ENCODE data around the gene VDAC1.
"Not testable (repeated sequence)": the region's sequence is repeated elsewhere in the genome, so short reads cannot be mapped to it uniquely, and the experiment has no call there.

VDAC1 gene, protein sequence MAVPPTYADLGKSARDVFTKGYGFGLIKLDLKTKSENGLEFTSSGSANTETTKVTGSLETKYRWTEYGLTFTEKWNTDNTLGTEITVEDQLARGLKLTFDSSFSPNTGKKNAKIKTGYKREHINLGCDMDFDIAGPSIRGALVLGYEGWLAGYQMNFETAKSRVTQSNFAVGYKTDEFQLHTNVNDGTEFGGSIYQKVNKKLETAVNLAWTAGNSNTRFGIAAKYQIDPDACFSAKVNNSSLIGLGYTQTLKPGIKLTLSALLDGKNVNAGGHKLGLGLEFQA

DNA sequence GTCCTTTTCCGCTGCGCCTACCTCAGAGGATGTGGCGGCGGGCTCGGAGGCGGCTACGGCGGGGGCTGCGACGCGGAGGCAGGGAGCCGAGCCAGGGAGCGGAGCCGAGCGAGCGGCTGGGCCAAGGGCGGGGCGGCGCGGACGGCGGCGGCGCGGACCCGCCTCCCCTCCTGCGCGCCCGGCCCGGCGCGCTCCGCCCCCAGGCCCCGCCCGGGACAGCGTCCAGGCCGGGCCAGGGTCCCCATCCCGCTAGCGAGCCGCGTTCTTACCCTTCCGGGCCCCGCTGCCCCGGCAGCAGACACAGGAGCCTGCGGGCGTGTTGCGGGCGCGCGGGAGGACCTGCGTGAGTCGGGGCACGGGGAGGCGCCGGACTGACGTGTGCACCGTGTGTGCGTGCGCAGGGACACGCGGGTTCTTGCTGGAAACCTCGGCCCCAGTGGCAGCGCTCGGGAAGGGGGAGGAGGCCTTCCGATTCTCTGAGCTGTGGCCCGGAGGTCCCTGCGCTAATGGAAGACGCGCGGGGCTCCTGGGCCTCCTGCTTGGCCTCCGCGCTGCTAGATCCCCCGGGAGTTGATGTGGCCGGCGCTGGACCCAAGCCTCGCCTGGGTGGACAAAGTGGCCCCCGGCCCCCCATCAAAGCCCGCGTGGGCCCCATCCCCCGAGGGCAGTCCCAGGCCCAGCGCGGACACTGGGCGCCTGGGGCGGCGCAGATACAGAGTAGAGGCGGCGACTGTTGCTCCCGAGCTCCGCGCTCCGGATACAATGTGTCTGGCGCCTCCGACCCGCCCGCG, at the start of gene VDAC1:
TSS of gene VDAC1 (minus strand) at position 350 of the 791 bp plus-strand sequence. CDS start 11,963 bp downstream, outside the sequence.
- DNase-seq = peak; percentile 81 to 88 (median 84)

DNA sequence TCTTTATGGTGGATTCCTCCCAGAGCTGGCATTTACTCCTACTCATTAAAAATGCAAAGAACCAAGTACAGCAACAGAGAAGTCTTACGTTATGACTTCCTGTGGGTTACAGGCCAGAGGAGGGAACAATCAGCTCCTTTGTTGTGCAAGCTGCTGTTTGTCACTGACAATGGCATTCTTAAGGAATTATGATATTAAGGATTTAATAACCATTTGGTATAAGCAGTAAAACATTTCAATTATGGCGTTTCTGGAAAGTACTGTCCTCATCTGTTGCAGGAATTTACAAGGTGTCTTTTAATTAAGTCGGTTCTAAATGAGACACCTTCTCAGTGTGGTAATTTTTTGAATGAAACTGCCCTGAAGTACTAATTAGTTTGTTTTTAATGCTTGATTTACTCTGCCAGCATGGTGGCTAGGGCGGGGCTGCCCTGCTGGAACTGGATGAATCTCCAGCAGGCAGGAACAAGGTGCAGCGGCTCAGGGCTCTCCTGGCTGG, 49.1 kb upstream of the VDAC1 start:
- peak in 3 of 6 experiments; percentile 18 to 53 (median 31) for DNase-seq

DNA sequence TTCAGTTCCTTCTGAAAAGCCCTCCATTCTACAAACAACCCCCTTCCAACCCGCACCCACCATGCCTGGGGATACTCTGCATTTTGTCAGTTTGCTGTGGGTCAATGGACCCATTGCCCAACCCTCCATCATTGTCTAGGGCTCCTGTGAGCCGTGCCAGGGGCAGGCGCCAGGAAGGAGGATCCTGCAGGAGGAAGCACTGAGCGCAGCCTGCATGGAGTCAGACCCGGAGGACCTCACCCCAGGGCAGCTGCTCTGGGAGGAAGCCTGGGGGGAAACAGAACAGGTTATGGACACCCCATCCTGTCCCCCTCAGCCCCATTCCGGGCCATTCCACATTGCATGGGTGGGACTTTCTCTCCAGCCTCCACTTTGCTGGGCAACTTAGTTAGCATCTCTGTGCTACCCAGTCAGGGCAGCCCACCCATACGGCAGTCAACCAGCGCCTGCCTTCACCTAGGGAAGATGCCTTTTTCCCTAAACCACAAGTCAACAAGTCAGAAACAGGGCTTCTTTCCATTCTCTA, 48.6 kb upstream of the VDAC1 start:
- DNase-seq = no peak

DNA sequence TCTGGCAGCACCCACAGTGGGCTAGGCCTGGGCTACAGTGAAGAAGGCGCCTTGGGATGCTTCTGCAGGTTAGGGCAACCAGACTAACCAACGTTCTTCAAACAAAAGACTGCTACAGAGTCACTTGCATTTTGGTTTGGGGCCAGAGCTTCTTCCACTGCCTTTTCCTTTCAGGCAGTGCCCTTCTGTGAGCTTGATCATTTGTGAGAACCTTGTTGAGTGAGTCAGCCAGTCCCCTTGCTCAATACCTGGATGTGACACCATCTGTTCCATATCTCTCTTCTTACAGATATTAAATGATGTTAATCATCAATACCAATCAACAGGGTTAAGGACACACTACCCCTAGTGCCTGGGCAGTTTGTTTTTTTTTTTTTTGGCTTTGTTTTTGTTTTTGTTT, 46.5 kb upstream of the VDAC1 start:
- no peak for DNase-seq

DNA sequence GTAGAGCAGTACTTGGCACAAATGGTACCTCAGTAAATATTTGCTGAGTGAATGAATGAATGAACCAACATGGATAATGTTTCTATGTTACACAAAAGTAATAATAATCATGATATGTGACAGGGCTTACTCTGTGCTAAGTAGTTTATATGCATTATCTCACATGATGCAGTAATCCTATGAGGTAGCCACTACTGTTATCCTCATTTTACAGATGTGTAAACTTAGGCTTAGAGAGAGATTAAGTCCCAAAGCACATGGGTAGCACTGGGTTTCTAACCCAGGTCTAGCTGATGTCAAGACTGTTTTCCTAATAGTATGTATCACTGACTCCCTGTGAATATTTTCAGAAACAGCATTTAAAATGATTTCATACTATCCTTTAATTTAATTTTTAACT, 44.1 kb upstream of the VDAC1 start:
- DNase-seq = no peak

DNA sequence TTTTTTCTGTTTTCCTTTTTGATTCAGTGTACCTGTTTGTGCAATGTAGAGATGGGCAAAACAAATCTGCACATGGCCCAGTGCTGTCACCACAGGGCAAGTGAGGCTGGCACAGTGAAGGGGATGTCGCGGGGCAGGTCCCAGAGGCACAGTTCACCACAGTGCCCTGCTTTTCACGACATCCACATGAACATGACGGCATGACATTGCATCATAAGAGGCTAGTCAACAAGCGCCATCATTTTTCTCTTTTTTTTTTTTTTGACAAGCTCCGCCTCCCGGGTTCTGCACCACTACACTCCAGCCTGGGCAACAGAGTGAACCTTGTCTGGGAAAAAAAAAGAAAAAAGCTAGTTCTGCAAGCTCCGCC, 42.9 kb upstream of the VDAC1 start:
- DNase-seq = no peak

DNA sequence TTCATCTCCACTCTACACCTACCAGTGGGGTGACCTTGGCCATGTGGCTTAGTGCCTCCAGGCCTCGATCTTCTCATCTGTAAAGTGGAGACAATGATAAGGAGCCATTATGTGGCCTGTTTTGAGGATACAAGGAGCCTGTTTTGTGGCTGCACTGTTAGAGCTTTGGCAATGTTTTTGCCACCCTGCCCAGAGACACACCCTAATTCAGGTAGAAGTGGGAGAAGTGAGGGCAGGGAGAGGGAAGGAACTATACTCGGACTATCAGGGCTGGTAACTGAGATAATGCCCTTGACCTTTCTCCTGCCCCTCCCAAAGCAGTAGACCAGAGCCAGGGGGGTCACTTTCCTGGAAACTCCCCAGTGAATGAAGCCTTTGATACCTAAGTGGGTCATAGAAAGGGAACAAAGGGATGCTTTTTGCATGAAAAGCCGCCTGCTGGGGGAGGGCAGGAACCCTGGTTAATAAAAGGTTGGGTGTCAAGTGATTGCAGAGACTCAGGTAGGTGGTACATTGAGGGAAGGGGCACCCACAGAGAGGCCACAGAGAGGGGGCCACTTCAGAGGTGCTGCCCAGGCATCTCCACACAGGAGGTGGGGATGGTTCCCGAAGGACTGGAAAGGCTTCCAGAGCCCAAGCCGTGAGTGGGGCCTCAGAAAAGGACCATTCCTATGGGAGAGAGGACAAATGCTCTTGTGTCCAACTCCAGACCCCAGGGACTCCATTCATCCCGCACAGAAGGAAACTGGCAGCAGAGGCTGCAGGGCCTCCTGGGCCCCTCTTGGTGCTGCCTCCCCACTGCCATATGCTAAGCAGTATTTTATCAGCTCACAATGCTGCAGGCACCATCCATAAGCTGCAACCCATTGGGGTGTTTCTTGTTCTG, 42.3 kb upstream of the VDAC1 start:
- DNase-seq = no peak

DNA sequence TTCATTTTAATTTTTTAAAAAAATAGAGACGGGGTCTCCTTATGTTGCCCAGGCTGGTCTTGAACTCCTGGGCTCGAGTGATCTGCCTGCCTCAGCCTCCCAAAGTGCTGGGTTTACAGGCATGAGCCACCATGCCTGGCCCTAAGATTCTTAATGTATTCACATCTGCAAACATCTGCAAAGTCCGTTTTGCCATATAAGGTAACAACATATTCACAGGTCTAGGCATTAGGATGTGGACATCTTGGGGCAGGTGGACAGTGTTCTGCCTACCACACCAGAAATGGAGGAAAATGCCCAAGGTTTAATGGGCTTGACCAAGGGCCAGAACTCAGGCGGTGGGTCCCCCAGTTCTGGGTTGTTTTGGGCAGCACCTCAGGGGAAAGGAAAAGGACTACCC, 41.6 kb upstream of the VDAC1 start:
- DNase-seq = no peak

DNA sequence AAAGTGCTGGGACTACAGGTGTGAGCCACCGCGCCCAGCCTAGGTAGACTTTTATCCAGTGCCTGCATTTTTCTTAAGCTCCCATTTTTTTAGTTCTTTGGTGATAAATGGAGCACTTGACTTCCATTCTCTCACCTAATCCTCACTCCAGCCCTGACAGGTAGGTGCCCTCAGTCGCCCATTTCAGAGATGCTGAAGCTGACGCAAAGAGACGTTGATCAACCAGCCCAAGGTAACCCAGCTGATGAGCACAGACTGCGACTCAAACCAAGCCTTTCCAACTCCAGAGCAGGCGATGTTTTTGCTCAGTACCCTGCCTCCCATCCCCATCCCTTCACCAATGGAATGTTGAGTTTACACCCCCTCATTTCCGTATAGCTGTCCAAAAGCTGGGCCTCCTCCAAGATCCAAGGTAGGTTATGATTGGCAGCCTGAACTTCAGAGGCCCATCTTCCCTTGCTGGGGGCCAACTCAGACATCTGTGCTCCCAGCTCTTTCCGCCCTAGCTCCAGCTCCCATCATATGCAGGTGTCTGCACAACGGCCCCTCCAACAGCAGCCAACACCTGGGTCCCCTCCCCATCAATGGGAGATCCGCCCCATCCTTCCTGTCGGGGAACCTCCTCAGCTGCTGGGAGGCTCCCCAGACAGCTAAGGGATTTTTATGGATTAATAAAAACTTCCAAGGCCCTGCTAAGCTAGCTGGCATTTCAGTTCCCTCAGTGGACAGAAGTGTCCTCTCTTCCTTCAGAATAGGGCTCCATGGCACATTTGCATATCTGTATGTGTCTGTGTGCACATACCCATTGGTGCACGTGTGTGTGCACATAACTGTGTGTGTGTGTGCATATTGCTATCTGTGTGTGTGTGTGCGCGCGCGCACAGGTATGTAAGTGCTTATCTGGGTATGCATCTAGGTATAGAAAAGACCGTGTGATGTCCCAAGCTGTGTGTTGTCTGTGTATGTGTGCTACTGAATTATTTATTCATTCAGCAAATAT, 39.3 kb upstream of the VDAC1 start:
- no peak for DNase-seq

DNA sequence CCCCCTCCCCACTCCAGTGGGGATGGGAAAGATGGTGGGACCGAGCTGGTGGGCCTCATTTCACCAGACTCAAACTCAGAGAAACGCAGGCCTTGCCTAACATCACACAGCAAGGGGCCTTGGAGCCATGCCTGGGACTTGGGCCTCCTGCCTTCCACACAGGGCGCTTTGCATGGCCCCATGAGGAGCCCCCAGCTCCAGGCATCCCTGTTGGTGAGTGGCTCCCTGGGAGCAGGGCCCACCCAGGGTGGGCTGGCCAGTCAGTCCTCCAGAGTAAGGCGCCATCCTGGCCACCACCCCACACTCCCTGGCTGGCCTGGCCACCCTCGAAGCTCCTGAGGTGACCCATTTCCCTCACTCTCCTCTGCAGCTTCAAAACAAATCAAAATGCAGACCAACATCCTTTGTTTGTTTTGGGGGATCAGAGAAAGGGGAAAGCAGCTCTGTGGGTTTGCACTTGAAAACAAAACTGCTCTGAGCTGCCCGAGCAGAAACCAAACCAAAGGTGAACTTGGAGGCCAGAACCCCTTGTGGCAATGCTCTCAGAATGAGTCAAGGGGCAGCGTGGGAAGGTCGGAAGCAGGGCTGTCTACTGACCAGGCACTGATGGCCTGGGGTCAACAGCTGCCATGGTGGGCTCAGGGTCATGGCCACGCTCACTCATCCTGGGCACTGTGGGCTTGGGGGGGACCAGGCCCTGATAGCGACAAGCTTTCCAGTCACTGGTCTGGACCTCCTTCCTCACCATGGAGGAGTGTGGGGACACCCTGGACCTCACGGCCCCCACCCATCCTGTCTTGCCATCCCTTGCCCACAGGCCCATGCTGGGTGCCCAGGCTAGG, 37.0 kb upstream of the VDAC1 start:
- no peak for DNase-seq

DNA sequence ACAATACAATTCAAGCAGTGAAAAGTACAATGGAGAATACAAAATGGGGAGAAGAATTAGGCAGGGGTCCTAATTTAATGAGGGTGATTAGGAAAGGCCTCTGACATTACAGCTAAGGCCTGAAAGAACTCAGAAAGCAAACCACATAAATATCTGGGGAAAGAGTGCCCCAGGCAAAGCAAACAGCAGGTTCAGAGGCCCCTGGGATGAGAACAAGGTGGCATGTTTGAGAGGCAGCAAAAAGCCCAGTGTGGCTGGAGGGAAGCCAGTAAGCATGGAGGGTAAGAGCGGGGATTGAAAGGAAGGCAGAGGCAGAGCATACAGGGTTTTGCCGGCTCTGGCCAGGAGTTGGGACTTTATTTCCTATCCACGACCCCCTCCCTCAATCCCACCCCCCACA, 33.4 kb upstream of the VDAC1 start:
- DNase-seq = no peak

DNA sequence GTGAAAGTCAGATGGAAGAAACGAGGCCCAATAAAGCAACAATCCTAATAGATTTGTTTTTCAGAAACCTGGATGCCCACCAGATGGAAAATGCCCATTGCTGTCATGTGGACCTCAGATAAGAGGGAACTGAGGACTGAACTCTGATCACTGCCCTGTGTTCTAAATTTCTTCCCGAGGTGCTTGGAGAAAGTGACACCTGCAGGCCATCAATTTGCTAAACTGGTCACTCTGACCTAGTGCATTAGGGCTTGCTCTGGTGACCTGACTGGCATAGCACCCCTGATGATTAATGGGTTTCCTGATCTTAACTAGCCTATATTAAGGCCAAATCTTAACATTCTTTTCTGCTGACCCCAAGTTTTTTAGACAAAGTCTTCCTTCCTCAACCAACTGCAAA, 32.4 kb upstream of the VDAC1 start:
- no peak for DNase-seq

DNA sequence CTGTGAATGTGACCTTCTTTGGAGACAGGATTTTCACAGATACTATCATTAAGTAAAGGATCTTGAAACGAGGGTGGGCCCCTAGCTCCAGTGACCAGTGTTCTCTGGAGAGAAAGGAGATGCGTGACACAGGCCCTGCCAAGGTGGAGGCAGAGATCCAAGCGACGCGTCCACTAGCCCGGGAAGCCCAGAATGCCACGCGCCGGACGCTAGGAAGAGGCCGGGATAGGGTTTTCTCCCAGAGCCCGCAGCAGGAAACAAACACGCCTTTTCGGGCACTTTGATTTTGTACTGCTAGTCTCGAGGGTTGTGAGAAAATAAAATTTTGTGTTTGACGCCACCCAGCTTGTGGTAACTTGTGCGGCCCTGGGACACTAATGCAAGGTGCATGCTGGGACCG, 29.6 kb upstream of the VDAC1 start:
- DNase-seq = no peak

DNA sequence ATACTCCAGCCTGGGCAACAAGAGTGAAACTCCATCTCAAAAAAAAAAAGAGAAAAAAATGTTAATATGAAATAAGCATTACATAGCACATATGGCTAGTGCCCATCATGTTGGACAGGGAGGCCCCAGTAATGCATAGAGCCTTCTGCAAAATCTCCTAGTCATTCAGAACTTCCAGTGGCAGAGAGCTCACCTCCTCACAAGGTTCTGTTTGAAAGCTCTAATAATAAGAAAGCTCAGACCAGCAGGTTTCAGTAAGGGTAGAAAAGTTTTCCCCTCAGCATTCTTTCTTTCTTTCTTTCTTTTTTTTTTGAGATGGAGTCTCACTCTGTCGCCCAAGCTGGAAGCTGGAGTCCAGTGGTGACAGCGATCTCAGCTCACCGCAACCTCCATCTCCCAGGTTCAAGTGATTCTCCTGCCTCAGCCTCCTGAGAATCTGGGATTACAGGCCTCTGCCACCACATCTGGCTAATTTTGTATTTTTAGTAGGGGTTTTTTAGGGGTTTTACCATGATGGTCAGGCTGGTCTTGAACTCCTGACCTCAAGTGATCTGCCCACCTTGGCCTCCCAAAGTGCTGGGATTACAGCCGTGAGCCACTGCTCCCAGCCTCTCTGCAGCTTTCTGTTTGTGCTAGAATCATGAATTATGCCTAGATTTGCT, 25.7 kb upstream of the VDAC1 start:
- not testable (repeated sequence) for DNase-seq

DNA sequence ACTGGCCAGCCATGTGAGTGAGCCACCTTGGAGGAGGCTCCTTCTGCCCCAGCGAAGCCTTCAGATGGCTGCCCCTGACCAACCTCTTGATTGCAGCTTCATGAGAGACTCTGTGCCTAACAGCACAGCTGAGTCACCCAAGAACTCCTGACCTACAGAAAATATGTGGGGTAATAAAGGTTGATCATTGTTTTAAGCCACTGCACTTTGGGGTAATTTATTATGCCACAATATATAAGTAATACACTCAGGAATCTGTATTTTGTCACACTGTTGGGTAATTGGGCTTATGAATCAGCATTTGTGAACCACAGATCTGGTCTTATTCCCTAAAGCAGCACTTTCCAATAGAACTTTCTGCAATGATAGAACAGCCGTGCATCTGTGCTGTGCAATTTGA, 24.4 kb upstream of the VDAC1 start:
- no peak for DNase-seq

DNA sequence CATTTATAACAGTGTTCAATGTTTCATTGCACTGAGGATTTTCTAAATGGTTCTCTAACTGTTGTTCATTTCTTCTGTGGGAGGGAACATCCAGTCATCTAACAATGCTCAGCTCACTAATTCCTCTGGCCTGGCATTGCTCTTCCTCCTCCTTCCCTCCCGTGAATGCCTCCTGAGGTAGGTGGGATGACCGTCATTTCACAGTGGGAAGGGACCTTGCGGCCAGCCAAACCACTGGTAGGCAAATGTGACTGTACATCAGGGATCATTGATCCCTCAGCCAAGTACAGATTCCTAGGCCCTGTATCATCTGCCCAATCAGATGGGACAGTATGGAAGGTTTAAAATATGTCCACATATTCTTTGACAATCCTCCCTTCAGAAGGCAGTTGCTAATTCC, 23.7 kb upstream of the VDAC1 start:
- DNase-seq = no peak

DNA sequence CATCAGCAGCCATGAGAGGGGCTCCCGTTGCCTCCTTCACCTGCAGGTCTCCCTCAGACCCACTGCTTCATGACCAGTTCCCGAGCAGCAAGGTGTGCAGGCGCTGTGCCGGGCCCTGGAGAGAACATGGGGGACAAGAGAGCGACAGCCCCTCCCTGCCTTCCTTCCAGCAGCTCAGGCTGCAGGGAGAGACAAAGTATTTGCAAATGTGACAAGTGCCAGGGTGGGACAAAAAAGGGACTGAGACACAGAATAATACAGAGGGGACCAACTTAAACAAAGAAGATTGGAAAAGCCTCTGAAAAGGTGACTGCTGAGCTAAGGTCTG, 22.5 kb upstream of the VDAC1 start:
- no peak for DNase-seq

DNA sequence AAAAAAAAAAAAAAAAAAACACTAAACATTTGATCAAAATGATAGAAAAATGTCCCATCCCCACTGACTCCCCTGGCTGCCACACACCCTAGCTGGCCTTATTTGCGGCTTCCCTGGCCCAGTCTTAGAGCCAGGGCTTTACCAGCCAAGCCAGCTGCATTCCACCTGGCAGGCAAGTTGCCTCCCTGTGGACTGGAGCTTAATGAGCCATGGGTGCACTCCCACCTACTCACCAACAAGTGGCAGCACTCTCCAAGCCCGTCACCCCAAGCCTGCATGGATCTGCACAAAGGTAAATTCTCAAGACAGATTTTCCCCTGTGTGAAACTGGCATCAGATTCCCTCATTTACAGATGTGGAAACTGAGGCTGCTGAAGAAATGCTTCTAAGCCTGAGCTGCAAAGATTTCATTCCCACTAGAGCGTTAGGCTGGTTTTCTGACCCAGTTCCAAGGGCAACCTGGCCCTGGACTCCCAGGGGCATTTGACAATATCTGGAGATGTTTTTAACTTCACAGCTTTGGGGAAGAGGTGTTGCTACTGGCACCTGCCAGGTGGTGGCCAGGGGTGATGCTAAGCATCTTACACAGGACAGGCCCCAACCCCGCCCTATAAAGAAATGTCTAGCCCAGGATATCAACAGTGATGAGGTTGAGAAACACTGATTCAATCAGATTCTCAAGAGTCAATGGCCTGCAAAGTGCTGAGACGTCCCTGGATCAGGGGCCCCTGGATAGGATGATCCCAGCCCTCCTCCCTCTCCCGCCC, 21.9 kb upstream of the VDAC1 start:
- peak; percentile 31 to 67 (median 40) for DNase-seq

DNA sequence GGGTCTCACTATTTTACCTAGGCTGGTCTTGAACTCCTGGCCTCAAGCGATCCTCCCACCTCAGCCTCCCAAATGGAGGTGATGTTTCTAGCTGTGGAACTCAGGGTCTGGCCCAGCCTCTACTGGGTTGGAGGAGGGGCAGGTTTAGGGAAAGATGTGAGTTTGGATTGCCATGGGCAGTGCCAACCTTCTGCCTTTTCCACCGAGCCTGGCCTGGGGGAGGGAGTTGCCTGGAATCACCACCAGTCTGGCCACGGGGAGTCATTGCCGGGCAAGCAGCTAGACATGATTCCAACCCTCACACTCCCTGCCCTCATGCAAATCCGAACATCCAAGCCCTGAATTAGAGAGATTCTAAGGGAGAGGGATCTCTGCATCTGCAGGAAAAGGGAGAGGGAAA, 21.0 kb upstream of the VDAC1 start:
- no peak for DNase-seq

DNA sequence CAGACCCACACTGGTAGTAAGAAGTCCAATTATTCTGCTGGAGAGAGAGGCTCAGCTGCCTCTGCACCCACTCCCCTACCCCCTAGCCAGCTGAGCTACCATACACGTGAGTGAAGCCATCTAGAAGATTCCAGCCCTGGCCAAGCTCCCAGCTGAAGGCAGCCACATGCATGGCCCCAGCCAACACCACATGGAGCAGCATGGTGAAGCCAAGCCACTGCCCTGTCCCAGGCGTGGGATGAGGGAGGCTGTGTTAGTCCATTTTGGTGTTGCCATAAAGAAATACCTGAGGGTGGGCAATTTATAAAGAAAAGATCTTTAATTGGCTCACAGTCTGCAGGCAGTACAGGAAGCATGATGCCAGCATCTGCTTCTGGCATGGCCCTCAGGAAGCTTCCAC, 20.0 kb upstream of the VDAC1 start:
- no peak for DNase-seq

Data from stimulated activated naive CD4-positive, alpha-beta T cell (primary cell).